PC-9 (cell line): ENCODE measurements around the gene C2orf68.

Experiments
- EZH2 ChIP-seq: fragments of 200-600 bp; sonication (generic); IDR thresholded peaks from 2 replicates; pipeline ENCODE4 v1.8.0; 2017; ENCODE audit warnings: antibody characterized with exemption, low read depth
- TF ChIP-seq, protein P1 (sequence below): fragments of 200-600 bp; sonication (generic); conservative IDR thresholded peaks from 2 replicates; pipeline ENCODE4 v1.6.1; 2017; ENCODE audit warnings: mixed run types, antibody characterized with exemption, mild to moderate bottlenecking, moderate library complexity

DNA sequence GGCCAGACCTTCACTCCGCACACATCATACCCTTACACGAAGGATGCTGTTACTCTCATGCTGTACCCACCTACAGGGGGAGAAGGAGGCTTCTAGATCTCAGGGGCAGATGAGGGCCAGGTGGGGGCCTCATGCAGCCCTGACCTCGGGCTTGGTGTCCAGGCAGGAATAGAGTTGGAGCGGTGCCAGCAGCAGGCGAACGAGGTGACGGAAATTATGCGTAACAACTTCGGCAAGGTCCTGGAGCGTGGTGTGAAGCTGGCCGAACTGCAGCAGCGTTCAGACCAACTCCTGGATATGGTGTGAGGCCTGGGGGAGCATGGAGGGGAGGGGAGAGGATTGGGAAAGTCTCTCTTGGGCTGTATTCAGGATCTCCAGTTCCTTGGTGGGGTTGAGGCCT, 20.3 kb downstream of the C2orf68 start:
- TF ChIP-seq, protein P1, sequence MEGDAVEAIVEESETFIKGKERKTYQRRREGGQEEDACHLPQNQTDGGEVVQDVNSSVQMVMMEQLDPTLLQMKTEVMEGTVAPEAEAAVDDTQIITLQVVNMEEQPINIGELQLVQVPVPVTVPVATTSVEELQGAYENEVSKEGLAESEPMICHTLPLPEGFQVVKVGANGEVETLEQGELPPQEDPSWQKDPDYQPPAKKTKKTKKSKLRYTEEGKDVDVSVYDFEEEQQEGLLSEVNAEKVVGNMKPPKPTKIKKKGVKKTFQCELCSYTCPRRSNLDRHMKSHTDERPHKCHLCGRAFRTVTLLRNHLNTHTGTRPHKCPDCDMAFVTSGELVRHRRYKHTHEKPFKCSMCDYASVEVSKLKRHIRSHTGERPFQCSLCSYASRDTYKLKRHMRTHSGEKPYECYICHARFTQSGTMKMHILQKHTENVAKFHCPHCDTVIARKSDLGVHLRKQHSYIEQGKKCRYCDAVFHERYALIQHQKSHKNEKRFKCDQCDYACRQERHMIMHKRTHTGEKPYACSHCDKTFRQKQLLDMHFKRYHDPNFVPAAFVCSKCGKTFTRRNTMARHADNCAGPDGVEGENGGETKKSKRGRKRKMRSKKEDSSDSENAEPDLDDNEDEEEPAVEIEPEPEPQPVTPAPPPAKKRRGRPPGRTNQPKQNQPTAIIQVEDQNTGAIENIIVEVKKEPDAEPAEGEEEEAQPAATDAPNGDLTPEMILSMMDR = no peak
- no peak for TF ChIP-seq EZH2
